H4 (cell line): Measurements from ENCODE around the gene HTT. TPM values are rescaled to one million over a fixed set of nuclear protein-coding genes. Genes with fewer than 3 reads are reported as not detected.
"Not testable (repeated sequence)": the region's sequence is repeated elsewhere in the genome, so short reads cannot be mapped to it uniquely, and the experiment has no call there.

Experiments used
- DNase-seq: peaks from one replicate; pipeline ENCODE4 v3.0.0-alpha.2; 2015; ENCODE audit warnings: low spot score
- total RNA-seq: library from RNA; depleted of rRNA; stranded (reverse); fragments of >200 nt; shearing (Covaris generic); gene quantifications from 2 replicates; pipeline ENCODE4 v1.2.3, GENCODE V29; 2014

The HTT gene
- total RNA-seq, 1 experiment from 2014 or later: 23.9 TPM

DNA sequence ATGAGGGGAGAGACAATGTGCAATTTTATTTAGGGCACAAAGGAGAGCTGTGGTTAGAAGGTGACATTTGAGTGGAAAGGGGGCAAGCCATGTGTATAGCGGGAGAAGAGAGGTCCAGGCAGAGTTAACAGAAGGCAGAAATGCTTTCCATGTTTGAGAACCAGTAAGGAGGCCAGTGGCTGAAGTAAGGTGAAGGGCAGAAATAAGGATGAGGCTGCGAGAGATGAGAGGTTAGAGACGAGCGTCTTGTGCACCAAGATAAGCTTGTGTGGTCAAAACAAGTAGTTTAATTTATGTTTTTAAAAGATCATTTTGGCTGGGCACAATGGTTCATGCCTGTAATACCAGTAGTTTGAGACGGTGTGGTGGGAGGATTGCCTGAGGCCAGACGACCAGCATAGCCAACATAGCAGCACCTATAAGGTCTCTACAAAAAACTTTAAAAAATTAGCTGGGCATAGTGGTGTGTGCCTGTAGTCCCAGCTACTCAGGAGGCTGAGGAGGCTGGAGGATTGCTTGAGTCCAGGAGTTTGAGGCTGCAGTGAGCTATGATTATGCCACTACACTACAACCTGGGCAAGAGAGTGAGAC, 8.5 kb downstream of the HTT start:
- no peak for DNase-seq

DNA sequence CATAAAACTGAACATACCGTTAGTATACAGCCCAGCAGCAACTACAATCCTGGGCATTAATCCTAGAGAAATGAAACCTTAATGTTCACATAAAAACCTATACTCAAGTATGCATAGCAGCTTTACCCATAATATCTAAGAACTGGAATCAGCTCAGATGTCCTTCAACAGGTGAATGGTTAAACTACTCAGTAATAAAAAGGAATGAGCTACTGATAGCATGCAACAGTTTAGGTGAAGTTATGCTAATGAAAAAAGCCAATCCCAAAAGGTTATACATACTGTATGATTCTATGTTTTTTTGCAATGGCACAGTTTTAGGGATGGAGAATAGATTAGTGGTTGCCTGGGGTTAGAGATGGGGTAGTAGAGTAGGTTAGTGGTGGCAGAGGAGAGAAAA, 9.3 kb downstream of the HTT start:
- DNase-seq: no peak

DNA sequence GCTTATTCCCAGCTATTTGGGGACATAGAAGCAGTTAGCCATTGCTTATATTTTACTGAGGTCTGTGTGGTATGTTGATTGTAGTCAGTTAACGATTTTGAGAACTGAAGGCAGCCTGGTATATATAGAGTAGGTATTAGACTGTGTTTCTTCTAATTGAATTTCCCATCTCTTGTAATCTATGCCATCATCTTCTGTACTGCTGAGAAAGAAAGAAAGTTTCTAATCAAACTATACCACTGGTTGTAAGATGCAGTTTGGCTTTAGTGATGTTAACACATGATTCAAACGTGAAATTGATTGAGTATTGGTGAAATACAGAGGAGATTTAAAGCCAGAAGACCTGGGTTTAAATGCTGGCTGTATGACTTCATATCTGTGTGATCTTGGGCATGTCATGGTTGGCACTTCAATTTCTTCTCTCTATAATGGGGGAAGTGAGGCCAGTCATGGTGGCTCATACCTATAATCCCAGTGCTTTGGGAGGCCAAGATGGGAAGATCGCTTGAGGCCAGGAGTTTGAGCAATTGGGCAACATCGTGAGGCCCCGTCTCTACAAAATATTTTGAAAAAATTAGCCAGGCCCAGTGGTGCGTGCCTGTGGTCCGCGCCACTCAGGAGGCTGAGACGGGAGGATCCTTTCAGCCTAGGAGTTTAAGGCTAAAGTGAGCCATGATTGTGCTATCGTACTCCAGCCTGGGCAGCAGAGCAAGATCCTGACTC, 11.6 kb downstream of the HTT start:
- DNase-seq: no peak

DNA sequence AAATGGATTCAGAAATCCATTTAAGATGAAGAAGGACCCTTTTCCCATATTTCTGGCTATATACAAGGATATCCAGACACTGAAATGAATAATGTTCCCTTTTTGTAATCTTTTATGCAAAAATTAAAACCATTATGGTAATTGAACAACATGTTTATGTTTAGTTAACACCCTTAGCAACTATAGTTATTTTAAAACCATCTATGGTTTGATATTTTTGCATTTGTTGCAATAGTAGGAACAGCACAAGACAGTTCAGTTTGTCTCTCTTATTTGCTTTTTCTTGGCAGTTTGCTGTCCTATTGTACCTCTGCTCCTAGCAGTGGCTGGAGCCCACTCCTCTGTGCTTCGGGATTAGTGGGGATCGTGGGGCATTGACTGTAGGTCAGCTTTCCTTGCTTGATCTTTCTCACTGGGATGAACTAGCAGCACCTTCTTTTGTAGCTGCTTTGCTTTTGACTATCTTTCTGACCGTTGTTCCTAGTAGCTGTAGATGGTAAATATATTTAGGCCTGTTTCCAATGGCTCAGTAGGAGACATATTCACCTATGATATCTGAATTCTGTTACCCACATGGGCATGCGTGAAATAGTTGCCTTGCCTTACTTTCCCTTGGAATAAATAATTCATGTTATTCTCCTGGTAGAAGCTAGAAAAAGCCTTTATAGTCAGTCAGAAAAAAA, 12.8 kb downstream of the HTT start:
- DNase-seq: no peak

DNA sequence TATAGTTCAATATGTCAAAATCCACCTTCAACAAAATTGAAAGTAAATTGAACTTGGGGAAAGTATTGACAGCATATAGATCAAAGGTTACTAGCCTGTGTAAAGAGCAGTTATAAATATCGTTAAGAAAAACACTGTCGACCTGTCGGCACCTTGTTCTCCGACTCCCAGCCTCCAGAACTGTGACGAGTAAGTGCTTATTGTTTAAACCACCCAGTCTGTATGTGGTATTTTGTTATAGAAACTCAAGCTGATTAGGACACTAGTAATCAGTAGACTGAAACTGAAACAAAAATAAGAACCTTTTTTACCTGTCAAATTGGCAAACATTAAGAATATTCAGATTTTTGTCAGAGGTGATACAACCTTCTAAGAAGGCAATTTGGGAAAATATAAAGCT, 17.0 kb downstream of the HTT start:
- DNase-seq: no peak

DNA sequence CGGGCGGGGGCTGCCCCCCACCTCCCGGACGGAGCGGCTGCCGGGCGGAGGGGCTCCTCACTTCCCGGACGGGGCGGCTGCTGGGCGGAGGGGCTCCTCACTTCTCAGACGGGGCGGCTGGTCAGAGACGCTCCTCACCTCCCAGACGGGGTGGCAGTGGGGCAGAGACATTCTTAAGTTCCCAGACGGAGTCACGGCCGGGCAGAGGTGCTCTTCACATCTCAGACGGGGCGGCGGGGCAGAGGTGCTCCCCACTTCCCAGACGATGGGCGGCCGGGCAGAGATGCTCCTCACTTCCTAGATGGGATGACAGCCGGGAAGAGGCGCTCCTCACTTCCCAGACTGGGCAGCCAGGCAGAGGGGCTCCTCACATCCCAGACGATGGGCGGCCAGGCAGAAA, 20.2 kb downstream of the HTT start:
- DNase-seq: not testable (repeated sequence)

DNA sequence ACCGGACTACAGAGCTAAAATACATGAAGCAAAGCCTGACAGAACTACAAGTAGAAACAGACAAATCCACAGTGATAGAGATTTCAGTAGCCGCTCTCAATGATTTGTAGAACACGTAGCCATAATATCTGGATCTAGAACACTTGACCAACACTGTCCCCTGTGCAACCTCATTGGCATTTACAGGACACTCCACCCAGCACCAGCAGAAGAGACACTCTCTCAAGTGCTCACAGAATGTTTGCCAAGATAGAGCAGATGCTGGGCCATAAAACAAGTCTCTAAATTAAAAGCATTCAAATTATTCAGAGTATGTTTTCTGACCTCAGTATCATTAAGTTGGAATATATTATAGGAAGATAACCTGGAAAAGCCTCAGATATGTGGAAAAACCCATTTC, 21.7 kb downstream of the HTT start:
- no peak for DNase-seq

DNA sequence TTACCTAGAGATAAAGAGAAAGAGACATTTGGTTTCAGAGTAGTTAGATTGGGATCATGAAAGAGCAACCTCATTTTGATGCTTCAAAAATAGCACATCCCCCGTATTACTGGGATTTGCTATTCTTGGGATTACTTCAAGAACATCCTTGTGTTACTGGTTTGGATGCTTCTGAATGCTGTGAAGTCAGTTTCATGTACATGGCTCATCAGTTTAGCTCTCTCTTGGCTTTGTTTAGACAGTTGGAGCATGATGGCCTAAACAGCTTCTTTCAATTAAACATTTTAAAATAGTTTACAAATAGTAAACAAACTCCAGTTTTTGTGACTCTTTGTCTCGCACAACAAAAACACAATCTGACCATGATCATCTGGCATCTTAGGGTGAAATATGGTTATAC, 23.9 kb downstream of the HTT start:
- no peak for DNase-seq

DNA sequence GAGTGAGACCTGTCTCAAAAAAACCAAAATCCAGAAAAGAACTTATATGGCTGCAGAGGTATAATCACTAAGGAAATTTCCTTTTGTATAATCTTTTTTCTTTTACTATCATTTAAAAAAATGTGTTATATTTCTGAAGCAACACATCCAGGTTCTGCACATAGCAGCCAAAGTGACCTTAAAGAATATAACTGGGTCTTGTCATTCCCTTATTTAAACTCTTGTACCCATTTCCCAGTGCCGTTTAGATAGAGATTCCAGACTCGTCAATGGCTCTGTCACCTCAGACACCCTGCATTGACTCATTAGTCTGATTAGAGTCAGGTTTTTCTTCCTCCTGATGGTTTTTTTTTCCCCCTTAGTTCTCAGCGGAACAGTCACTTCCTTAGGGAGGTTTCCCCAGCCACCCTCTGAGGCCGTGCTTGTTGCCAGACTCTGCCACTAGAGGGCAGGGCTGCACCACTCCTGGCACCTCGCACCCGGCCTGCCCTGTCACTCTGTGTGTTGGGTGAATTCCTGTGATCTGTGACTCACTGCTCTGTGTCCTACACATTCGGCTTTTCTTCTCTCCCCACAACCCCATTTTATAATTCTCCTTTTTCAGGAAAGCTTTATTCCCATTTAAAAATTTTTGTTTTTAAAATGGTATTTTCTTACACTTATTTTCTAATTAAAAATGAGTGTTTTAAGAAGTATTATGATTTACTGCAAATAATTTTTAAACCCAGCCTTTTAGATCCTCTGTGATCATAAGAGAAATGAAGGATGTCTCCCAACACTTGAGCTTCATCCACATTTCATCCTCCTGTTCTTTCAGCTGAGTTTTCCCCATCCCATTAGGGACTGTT, 32.1 kb downstream of the HTT start:
- peak; percentile 93 for DNase-seq

DNA sequence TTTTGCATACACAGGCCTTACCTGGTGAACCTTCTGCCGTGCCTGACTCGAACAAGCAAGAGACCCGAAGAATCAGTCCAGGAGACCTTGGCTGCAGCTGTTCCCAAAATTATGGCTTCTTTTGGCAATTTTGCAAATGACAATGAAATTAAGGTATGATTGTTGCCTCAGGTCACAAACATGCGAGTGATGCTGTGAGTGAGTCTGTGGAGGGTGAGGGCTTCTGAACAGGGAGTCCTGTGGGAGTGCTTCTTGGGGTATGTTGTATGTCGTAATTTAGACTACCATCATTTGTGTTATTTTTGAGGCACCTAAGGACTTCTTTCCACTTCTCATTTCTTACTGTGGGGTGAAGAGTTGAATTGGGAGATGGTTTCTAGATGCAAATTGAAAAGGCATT, 32.8 kb downstream of the HTT start:
- no peak for DNase-seq

DNA sequence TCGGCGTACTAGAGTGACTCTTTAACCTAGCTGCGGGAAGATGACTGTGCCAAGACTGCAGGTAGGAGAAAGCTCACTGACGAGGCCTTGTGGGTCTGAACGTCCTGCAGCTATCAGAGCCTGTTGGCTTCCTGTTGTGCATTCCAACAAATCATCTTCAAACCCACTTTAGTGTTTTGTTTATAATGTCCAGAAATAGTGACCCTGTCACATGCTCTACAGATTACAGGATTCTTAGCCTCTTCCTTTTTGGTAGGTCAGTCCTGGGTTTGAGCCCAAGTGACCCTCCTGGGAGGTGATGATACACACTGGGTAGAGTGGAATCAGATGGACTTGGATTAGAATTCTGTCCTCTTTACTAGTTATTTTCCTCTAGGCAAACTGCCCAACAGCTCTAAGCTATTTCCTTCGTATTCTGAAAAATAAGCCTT, 33.2 kb downstream of the HTT start:
- no peak for DNase-seq

DNA sequence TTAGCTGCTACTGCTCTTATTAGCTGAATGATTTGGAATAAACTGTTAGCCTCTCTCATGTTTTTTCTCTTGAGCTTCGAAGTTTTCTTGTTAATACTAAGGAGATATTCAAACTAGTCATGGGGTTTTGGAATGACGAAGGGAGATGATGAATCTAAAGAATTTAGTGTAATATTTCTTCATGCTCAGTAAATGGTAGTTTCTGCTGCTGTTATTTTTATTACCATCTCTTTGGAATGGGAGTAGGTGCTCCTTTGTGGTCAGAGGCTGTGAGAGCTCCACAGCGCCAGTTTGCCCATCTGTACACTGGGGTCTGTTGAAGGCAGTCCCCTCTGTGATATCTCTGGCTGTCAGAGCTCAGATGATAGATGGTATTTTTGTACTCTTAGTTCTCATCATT, 33.7 kb downstream of the HTT start:
- no peak for DNase-seq

DNA sequence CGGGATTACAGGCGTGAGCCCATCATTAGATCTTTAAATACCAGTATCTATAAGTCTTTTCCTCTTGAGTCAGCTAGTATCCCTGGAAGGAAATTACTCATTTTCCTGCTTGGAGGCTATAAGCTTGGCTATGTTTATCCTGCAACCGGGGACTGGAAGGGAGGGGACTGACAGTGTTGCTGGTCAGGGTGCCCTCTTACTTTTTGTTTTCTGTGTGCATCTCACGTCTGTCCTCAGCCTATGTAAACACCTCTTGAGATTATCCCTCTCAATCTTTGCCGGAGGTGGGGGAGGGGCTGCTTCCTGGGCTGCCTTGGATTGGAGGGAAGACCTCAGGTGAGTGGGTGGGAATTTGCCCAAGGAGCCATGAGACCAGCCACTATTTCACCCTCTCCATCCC, 37.0 kb downstream of the HTT start:
- no peak for DNase-seq

DNA sequence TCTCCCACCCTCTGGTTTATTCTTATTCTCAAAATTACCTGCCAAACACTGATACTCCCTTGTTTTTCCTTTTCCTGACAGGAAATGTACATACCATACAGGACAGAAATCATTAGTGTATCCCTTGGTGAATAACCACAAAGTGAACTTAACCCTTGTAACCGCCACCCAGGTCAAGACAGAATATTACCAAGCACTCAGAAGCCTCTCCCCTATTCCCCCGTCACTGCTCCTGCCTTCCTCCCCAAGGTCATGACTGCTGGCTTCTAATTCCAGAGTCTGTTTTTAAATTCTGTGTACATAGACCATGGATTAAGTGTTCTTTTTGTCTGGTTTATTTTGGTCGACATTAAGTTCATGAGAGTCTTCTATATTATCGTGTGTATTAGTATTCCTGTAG, 37.7 kb downstream of the HTT start:
- DNase-seq: no peak

DNA sequence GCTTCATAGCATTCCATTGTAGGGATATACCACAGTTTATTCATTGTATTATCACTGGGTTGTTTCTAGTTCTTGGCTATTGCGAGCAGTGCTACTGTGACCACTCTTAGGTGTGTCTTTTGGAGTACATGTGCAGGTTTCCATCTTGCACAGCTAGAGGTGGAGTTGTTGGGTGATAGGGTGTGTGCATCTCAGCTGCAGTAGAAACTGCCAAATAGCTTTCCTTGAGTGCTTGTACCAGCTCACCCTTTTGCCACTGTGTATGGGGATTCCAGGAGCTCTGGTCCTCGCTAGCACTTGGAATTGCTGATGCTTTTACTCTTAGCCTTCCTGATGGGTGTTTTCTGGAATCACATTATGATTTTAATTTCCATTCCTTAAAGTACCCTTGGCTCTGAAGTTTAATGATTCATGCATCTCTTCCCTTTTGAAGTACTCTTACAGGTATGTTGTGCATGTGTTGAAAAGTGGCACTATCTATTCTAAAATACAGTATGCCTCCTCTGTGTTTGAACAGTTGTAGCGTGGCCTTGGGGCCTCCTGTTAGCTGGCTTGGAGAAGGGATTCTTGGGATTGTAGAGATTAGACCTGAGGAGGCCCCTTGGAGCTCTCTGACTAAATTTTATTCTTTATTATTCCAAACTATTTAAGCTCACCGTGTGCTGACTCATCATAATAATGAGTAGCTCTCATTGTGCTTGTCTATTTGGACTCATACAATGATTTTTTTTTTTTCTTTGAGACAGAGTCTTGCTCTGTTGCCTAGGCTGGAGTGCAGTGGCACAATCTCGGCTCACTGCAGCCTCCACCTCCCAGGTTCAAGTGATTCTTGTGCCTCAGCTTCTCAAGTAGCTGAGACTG, 38.4 kb downstream of the HTT start:
- no peak for DNase-seq

DNA sequence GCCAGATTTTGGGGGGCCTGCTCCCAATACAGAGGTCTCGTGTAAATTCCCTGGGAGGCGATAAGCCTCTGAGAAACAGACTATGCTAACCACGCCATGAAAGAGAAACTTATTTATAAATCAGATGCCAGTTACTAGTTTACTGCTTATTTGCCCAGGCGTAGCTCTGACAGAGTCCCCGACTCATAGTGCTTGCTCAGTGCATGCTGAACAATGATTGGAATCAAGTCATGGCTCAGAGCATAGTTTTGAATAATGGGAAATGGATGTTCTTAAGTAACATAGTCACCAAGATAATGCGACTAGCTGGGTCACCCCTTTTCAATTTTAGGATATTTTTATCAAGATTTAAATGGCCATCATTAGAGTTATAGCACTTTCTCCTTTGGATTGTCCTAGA, 39.9 kb downstream of the HTT start:
- no peak for DNase-seq

DNA sequence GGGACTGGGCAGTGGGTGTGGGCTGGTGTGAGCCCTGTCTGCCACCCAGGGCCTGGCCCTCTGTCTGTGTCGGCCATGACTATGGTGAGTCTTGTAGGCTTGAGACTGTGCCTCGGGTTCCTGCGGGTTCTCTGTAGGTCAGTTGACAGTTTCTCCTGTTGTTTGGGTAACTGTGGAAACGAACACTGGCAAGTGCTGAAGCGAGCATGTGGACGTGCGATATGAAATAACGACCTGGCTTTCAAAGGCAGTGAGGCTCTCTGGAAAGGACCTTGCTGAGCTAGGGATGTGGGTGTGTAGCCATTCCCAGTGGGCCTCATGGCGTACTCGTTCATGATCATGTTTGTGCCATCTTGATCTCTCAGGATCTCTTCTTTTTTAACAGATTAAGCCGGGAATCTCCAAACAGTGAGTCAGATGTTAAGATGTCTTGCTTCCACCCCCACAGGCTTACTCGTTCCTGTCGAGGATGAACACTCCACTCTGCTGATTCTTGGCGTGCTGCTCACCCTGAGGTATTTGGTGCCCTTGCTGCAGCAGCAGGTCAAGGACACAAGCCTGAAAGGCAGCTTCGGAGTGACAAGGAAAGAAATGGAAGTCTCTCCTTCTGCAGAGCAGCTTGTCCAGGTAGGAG, 41.3 kb downstream of the HTT start:
- DNase-seq: no peak

DNA sequence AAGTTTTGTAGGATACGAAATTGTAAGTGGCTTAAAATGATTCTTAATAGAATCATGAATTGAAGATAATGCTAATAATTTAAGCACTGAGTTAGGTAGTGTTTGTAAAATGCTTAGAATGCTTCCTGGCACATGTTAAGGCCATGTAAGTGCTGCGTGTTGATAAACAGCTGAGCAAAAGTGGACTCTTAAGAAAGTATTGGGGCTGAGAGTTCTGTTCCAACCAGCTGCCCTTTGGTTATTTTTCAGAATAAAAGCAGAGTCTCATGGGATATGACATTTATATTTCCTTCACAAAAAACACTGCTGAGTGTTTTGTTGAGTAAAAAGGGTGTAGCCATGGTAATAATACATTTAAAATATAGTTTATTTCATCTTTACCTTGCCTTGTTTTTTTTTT, 42.5 kb downstream of the HTT start:
- no peak for DNase-seq

DNA sequence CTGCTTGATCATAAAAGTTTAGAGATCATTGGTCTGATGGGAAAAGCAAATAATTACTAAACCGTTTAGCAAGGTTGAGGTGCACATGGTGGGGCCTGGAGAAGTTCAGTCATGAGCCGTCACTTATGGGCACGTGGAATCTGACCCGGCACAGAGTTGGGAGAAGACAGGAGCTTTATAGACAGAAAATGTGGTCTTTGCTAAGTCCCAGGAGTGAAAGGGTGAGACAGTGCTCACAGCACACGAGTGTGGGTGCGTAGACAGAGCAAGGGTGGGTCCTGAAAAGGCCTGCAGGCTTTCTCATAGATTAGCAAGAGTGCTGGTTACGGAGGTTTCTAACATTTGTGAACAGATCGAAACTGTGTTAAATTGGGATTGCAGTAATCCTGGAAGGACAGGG, 43.8 kb downstream of the HTT start:
- DNase-seq: no peak

DNA sequence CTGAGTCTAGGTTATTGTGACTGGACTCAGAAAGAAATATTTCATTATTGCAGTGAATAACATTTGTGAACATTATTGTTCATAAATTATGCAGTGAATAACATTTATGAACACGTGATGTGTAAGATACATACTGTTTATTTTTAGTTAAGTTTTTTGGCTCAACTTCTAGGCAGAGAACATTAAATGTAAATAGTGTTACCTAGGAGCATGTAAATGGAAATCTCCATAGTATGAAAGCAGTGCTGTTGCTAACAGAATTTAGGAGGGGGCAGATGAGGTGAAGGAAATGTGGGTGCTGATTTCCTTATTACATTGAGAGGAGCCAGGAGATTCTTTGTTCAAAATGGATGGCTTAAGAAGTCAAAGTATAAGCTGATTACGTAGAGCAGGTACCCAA, 45.0 kb downstream of the HTT start:
- DNase-seq: no peak

DNA sequence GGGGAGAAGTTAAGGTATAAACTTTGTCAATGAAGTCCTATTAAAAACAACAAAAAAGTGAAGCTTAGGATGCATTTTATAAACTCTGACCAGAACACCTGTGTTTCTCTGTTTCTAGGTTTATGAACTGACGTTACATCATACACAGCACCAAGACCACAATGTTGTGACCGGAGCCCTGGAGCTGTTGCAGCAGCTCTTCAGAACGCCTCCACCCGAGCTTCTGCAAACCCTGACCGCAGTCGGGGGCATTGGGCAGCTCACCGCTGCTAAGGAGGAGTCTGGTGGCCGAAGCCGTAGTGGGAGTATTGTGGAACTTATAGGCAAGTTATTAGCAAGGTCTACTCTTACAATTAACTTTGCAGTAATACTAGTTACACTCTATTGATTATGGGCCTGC, 46.6 kb downstream of the HTT start:
- DNase-seq: no peak
